Activated T-cell treated with anti-CD3 and anti-CD28 coated beads for 48 hours (primary cell): ENCODE measurements around the gene PCDHGA1.
A peak's percentile ranks its signal among the peaks of the same experiment; 100 is the strongest.
"Not testable (repeated sequence)": the region's sequence is repeated elsewhere in the genome, so short reads cannot be mapped to it uniquely, and the experiment has no call there.

Experiments
- DNase-seq: peaks from one replicate; pipeline ENCODE4 v3.0.0-alpha.2; 2020; ENCODE audit warnings: low read depth

The PCDHGA1 gene

GRCh38 chr5:141349917-141350619 lies 19.8 kb downstream of the PCDHGA1 start, which contains the start of gene PCDHGB1:
TSS of gene PCDHGB1 (plus strand) at chr5:141350099. CDS start at chr5:141350261, 162 bp downstream.
- DNase-seq: peak; percentile 16

- no peak for DNase-seq
These were observed 21.3 kb downstream of the PCDHGA1 start for GRCh38 chr5:141351591-141351990.

- DNase-seq: no peak
These were observed 24.7 kb downstream of the PCDHGA1 start, which contains the start of gene PCDHGA4 for GRCh38 chr5:141354900-141355469. TSS of gene PCDHGA4 (plus strand) at chr5:141355021. CDS start at chr5:141355108, 87 bp downstream.

GRCh38 chr5:141355641-141356040 lies 25.3 kb downstream of the PCDHGA1 start:
- DNase-seq: no peak

- DNase-seq: no peak
These were observed 25.8 kb downstream of the PCDHGA1 start for GRCh38 chr5:141356133-141356532.

GRCh38 chr5:141356950-141357349 lies 26.6 kb downstream of the PCDHGA1 start:
- DNase-seq: no peak

GRCh38 chr5:141359790-141360426 lies 29.6 kb downstream of the PCDHGA1 start, which contains the start of gene PCDHGB2:
TSS of gene PCDHGB2 (plus strand) at chr5:141359994. CDS start at chr5:141360136, 142 bp downstream.
- no peak for DNase-seq

GRCh38 chr5:141360685-141361084 lies 30.4 kb downstream of the PCDHGA1 start:
- DNase-seq: no peak

- no peak for DNase-seq
These were observed 32.4 kb downstream of the PCDHGA1 start for GRCh38 chr5:141362719-141363118.

GRCh38 chr5:141363952-141364660 lies 33.8 kb downstream of the PCDHGA1 start, which contains the start of gene PCDHGA5:
TSS of gene PCDHGA5 (plus strand) at chr5:141364162. CDS start at chr5:141364331, 169 bp downstream.
- DNase-seq: no peak

- no peak for DNase-seq
These were observed 35.9 kb downstream of the PCDHGA1 start for GRCh38 chr5:141366016-141366896.

- DNase-seq: no peak
These were observed 39.9 kb downstream of the PCDHGA1 start, which contains the start of gene PCDHGB3 for GRCh38 chr5:141369994-141370848. TSS of gene PCDHGB3 (plus strand) at chr5:141370242. CDS start at chr5:141370395, 153 bp downstream.

- DNase-seq: no peak
These were observed 41.5 kb downstream of the PCDHGA1 start for GRCh38 chr5:141371572-141372475.

GRCh38 chr5:141373673-141374317 lies 43.5 kb downstream of the PCDHGA1 start, which contains the start of gene PCDHGA6:
TSS of gene PCDHGA6 (plus strand) at chr5:141373891. CDS start at chr5:141374084, 193 bp downstream.
- no peak for DNase-seq

- no peak for DNase-seq
These were observed 44.3 kb downstream of the PCDHGA1 start for GRCh38 chr5:141374627-141375026.

GRCh38 chr5:141375444-141376155 lies 45.3 kb downstream of the PCDHGA1 start:
- DNase-seq: not testable (repeated sequence)

- DNase-seq: no peak
These were observed 52.4 kb downstream of the PCDHGA1 start, which contains the start of gene PCDHGA7 for GRCh38 chr5:141382469-141383294. TSS of gene PCDHGA7 (plus strand) at chr5:141382742. CDS start at chr5:141382900, 158 bp downstream.
